ENCODE results near the gene NCAPD3.

Gene NCAPD3

DNA sequence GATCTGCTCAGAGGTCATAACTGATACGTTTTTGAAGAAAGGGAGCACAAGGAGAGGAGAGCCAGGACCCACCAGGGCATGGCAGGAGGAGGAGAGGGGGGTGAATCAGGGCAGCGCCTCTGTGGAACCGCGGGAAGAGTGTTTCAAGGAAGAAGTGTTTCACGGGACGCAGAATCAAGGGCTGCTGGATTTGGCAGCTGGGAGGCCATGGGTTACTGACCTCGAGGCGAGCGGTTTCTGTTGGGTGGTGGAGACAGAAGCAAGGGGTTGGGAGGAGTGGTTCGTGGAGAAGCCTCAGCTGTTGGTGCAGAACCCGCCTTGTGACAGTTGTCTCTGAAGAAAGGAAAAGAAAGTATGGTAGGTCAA, 13.8 kb upstream of the NCAPD3 start:
- H3K9me3 ChIP-seq (ENCODE audit: low read depth, low read length) = no peaks in the 10 kb centered on the region
- no peak for TF ChIP-seq EZH2 (IDR thresholded peaks at IDR 0.05)
- no peak for TF ChIP-seq FOXP2 (optimal IDR thresholded peaks at IDR 0.05; ENCODE audit: control extremely low read depth, extremely low read length, insufficient read depth)
- no peak for TF ChIP-seq POLR2AphosphoS5 (IDR thresholded peaks at IDR 0.05; ENCODE audit: borderline replicate concordance, low read depth, low read length)
- H3K36me3 ChIP-seq (ENCODE audit: insufficient read depth, low read length) = peaks cover 17% of the 10 kb centered on the region; the same call in 1 of the 2 replicates
- no peak overlapping the region for H3K9ac ChIP-seq (ENCODE audit: insufficient read length)
- no peak for DNase-seq (ENCODE audit: low read depth, low spot score)
- no peak overlapping the region for H3K4me3 ChIP-seq
- H3K27ac ChIP-seq = no peak overlapping the region

DNA sequence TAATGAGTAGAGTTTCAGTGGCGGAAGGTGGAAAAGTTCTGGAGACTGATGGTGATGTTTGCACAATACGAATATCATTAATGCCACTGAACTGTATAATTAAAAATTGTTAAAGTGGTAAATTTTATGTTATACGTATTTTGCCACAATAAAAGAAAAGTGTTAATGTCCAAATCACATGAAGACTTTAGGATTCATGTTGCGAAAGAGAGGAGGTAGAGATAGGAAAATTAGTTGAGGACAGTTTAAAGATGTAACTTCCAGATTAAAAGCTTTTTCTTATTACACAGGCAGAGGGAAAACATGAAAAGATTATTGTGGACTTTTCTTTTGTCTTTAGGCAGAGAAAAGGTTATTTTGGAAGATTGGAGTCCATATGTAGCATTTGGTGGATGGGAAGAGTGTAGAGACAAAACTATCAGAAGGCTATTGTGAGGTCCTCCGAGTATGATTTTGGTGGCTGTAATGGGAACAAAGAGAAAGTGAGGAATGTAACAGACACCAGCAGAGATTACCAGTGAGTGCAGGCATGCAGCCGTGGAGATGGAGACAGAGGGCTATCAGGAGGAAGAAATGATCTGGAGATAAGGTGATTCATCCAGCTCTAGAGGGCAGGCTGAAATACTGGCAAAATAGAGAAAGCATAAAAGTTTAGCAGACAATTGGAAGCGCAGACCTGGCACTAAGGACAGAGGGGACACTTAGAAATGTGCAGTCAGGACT, 13.2 kb upstream of the NCAPD3 start:
- TF ChIP-seq FOXP2 (optimal IDR thresholded peaks at IDR 0.05; ENCODE audit: control extremely low read depth, extremely low read length, insufficient read depth) (no peak), POLR2AphosphoS5 (IDR thresholded peaks at IDR 0.05; ENCODE audit: borderline replicate concordance, low read depth, low read length) (no peak), EZH2 (IDR thresholded peaks at IDR 0.05) (no peak)
- H3K4me3 ChIP-seq = no peak overlapping the region
- H3K9me3 ChIP-seq (ENCODE audit: low read depth, low read length) = no peaks in the 10 kb centered on the region
- H3K27ac ChIP-seq = no peak overlapping the region
- H3K36me3 ChIP-seq (ENCODE audit: insufficient read depth, low read length) = peaks cover 17% of the 10 kb centered on the region; the same call in 1 of the 2 replicates
- H3K9ac ChIP-seq (ENCODE audit: insufficient read length) = no peak overlapping the region
- no peak for DNase-seq (ENCODE audit: low read depth, low spot score)

DNA sequence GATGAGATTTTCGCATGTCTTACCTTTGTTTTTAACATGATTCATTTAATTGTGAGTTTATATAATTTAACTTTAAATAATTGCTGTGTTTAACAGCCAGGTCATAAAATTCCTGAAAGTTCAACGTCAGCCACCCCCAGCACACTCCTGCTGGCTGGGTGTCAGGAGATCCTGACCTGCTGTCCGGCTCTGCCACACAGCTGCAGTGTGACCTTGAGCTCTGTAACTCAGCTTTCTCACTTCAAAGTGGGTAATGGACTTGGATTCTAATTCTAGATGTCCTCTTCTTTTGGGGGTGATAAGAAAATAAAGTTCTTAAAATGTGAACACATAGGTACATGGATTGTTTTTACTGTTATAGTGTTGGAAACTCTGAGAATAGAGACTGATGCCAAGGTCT, 11.6 kb upstream of the NCAPD3 start:
- Histone ChIP-seq H3K9ac (ENCODE audit: insufficient read length) (no peak overlapping the region), H3K4me3 (no peak overlapping the region), H3K27ac (no peak overlapping the region), H3K9me3 (ENCODE audit: low read depth, low read length) (no peaks in the 10 kb centered on the region), H3K36me3 (ENCODE audit: insufficient read depth, low read length) (peaks cover 17% of the 10 kb centered on the region; the same call in 1 of the 2 replicates)
- no peak for TF ChIP-seq FOXP2 (optimal IDR thresholded peaks at IDR 0.05; ENCODE audit: control extremely low read depth, extremely low read length, insufficient read depth)
- TF ChIP-seq POLR2AphosphoS5 (IDR thresholded peaks at IDR 0.05; ENCODE audit: borderline replicate concordance, low read depth, low read length) = no peak
- TF ChIP-seq EZH2 (IDR thresholded peaks at IDR 0.05) = no peak
- no peak for DNase-seq (ENCODE audit: low read depth, low spot score)

DNA sequence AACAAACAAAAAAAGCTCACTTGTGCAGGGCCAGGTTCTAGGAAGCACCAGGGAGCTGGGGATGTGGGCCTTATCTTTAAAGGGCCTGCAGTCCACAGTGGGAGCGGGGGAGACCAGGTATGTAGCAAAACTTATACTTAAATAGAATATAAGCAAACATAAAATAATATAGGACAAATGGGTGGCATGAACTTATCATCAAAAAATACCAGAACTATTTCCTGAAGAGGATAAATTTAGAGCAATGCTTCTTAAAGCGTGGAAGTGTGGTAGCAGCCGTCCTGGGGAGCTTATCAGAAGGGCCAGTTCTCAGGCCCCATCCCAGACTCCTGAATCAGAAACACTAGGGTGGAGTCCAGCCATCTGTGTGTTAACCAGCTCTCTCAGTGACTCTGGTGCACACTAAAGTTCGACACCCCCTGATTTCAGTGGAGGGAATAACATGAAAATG, 10.0 kb upstream of the NCAPD3 start:
- no peaks in the 10 kb centered on the region for H3K9me3 ChIP-seq (ENCODE audit: low read depth, low read length)
- peaks cover 5% of the 10 kb centered on the region; the same call in 1 of the 2 replicates for H3K36me3 ChIP-seq (ENCODE audit: insufficient read depth, low read length)
- H3K27ac ChIP-seq = no peak overlapping the region
- H3K9ac ChIP-seq (ENCODE audit: insufficient read length) = no peak overlapping the region
- DNase-seq (ENCODE audit: low read depth, low spot score) = no peak
- no peak overlapping the region for H3K4me3 ChIP-seq
- no peak for TF ChIP-seq FOXP2 (optimal IDR thresholded peaks at IDR 0.05; ENCODE audit: control extremely low read depth, extremely low read length, insufficient read depth)
- no peak for TF ChIP-seq POLR2AphosphoS5 (IDR thresholded peaks at IDR 0.05; ENCODE audit: borderline replicate concordance, low read depth, low read length)
- no peak for TF ChIP-seq EZH2 (IDR thresholded peaks at IDR 0.05)

DNA sequence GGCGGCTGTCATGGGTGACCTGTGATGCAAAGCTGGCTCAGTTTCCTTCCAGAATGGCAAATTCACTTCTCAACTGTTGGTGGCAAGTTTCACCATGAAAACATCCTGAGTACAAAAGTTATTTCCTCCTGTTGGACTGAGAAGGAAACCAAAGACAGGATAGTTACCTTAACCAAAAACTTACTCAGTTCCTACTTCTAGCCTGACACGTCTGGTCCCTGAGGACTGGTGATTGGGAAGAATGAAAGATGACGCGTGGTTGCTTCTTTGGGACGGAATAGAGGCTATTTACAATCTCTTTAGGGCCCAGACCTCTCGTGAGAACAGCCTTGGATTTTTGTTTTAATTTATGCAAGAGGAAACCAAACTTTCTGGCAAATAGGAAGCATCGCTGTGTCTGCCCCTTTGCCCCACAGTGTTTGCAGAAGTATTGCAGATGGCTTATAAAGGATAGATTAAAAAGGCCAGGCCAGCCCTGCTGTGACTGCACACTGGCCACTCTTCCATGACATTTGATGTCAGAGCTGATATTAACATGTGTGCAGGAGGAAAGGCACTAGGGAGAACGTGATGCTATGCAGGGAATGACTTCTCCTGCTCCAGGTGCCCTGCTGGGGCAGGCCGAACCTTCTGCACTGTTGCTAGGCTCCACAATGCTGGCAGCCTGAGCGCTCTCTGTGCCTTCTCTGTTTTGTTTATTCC, 8.3 kb upstream of the NCAPD3 start:
- peaks cover 5% of the 10 kb centered on the region; the same call in 1 of the 2 replicates for H3K36me3 ChIP-seq (ENCODE audit: insufficient read depth, low read length)
- no peak for DNase-seq (ENCODE audit: low read depth, low spot score)
- H3K4me3 ChIP-seq = no peak overlapping the region
- H3K9me3 ChIP-seq (ENCODE audit: low read depth, low read length) = no peaks in the 10 kb centered on the region
- H3K9ac ChIP-seq (ENCODE audit: insufficient read length) = no peak overlapping the region
- H3K27ac ChIP-seq = no peak overlapping the region
- no peak for TF ChIP-seq POLR2AphosphoS5 (IDR thresholded peaks at IDR 0.05; ENCODE audit: borderline replicate concordance, low read depth, low read length)
- TF ChIP-seq FOXP2 (optimal IDR thresholded peaks at IDR 0.05; ENCODE audit: control extremely low read depth, extremely low read length, insufficient read depth) = no peak

DNA sequence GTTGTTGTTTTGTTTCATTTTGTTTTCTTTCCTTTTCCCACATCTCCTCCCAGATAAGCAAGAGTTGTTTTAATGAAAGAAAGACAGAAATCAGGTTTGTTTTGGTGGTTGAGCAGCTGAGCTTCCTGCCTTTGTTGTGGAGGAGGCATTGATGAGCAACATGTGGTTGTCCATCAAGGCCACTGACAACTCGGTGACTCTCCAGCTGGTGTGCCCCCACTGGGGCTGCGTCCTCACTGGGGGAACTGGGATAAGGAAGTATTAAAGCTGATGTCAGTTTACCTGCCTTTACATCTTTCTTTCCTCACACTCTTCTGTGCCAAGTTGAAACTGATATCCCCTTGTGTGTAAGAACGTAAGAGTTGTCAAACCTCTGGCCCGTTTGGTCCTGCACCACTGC, 6.6 kb upstream of the NCAPD3 start:
- H3K36me3 ChIP-seq (ENCODE audit: insufficient read depth, low read length) = no peaks in the 10 kb centered on the region; the same call in 1 of the 2 replicates
- no peak overlapping the region for H3K9ac ChIP-seq (ENCODE audit: insufficient read length)
- H3K9me3 ChIP-seq (ENCODE audit: low read depth, low read length) = no peaks in the 10 kb centered on the region
- no peak for DNase-seq (ENCODE audit: low read depth, low spot score)
- no peak overlapping the region for H3K4me3 ChIP-seq
- no peak for TF ChIP-seq POLR2AphosphoS5 (IDR thresholded peaks at IDR 0.05; ENCODE audit: borderline replicate concordance, low read depth, low read length)
- no peak for TF ChIP-seq EZH2 (IDR thresholded peaks at IDR 0.05)
- no peak for TF ChIP-seq FOXP2 (optimal IDR thresholded peaks at IDR 0.05; ENCODE audit: control extremely low read depth, extremely low read length, insufficient read depth)
- no peak overlapping the region for H3K27ac ChIP-seq

DNA sequence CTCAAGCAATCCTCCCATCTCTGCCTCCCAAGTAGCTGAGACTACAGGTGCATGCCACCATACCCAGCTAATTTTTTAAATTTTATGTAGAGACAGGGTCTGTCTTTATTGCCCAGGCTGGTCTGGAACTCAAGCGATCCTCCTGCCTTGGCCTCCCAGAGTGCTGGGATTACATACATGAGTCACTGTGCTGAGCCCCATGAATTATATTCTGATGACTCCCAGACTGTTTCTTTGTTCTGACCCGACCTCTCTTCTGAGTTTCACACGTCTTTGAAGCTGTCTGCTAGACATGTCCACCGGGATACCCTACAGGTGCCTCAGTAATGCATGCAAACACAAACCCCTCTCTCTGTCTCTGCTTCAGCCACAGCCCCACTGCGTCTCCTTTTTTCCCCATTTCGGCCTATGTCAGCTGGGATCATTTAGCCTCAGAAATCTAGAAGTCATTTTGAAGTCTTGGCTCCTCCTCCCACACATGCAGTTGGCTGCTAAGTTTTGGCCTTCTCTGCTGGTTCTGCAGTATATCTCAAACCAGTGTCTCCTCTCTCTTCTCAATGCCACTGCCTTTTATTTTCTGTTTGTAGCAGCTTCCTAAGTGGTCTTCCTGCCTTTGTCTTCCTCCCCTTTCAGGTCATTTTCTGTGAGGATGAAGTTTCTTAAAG, 5.5 kb upstream of the NCAPD3 start:
- H3K4me3 ChIP-seq = no peak overlapping the region
- no peaks in the 10 kb centered on the region for H3K36me3 ChIP-seq (ENCODE audit: insufficient read depth, low read length)
- DNase-seq (ENCODE audit: low read depth, low spot score) = no peak
- no peak overlapping the region for H3K9ac ChIP-seq (ENCODE audit: insufficient read length)
- no peak overlapping the region for H3K27ac ChIP-seq
- TF ChIP-seq FOXP2 (optimal IDR thresholded peaks at IDR 0.05; ENCODE audit: control extremely low read depth, extremely low read length, insufficient read depth) = no peak
- no peak for TF ChIP-seq EZH2 (IDR thresholded peaks at IDR 0.05)
- TF ChIP-seq POLR2AphosphoS5 (IDR thresholded peaks at IDR 0.05; ENCODE audit: borderline replicate concordance, low read depth, low read length) = no peak
- no peaks in the 10 kb centered on the region for H3K9me3 ChIP-seq (ENCODE audit: low read depth, low read length)

DNA sequence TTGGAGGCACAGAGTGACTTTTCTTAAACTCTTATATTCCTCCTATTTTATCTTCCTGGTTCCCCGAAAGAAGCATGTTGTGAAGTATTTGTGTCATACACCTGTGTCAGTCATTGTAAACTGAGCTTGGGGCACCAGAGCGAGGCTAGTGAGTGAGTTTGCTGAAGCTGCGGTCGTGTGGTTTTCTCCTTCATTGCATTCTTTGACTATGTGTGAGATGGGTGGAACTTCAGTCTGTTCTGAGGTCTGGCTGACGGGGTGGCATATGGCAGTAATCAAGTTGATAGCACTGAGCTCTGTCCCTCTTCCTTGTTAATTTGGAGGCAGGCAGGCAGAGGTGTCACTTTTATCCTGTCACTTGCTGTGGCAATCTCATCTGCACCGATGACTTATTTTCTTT, 4.9 kb upstream of the NCAPD3 start:
- Histone ChIP-seq H3K9me3 (ENCODE audit: low read depth, low read length) (no peaks in the 10 kb centered on the region), H3K4me3 (no peak overlapping the region), H3K27ac (no peak overlapping the region), H3K36me3 (ENCODE audit: insufficient read depth, low read length) (no peaks in the 10 kb centered on the region), H3K9ac (ENCODE audit: insufficient read length) (no peak overlapping the region)
- TF ChIP-seq EZH2 (IDR thresholded peaks at IDR 0.05) = no peak
- no peak for TF ChIP-seq FOXP2 (optimal IDR thresholded peaks at IDR 0.05; ENCODE audit: control extremely low read depth, extremely low read length, insufficient read depth)
- no peak for TF ChIP-seq POLR2AphosphoS5 (IDR thresholded peaks at IDR 0.05; ENCODE audit: borderline replicate concordance, low read depth, low read length)
- no peak for DNase-seq (ENCODE audit: low read depth, low spot score)
